ENCODE data around the gene PCIF1. TPM values are rescaled to one million over a fixed set of nuclear protein-coding genes. Genes with fewer than 3 reads are reported as not detected.
"Not testable (repeated sequence)": the region's sequence is repeated elsewhere in the genome, so short reads cannot be mapped to it uniquely, and the experiment has no call there.

Gene PCIF1
- total RNA-seq, 2 experiments from 2014 or later, result 41.6 to 52.3 TPM

DNA sequence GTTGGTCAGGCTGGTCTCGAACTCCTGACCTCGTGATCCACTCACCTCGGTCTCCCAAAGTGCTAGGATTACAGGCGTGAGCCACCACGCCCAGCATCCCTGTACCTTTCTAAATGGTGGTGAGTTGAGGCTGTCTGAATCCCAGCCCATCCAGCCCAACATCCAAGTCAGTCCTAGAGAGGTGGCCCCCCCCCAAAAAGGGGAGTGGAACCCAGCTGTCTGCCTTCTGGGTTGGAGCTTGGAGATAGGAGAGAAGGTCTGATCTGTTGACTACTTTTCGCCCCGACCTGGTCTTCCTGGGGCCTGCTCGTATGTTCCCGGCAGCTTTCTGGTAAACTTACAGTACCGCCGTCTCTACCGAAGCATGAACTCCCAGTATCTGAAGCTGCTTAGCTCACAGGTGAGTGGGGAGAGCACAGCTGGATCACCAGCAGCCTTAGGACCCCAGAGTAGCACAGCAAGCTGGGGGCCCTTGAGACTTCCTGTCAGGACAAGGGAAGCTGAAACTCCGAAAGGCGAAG, 37.8 kb upstream of the PCIF1 start:
- Mint-ChIP-seq H3K4me3 (no peak overlapping the region), H3K36me3 (peaks cover 4% of the 10 kb centered on the region)
- ATAC-seq, result no peak

DNA sequence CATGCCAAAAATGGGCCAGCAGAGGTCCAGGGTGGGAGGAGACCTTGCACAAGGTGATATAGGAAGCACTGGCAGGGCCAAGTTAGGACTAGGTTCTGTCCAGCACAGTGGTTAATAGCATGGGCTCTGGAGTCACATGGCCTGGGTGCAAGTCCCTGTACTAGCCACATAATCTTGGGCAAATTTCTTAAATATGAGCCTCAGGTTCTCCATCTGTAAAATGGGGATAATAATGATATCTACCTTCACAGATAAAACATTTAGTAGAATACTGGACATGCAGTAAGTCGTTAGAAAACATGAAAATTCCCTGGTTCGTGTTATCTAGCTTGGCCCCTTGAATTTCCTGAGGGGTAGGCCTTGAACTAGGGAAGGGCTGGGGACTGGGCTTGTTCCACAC, 37.2 kb upstream of the PCIF1 start:
- H3K9me3 Mint-ChIP-seq (ENCODE audit: low read depth), result no peaks in the 10 kb centered on the region
- DNase-seq (no peak), ATAC-seq (no peak)
- no peaks in the 10 kb centered on the region for H3K27me3 Mint-ChIP-seq
- H3K4me1 Mint-ChIP-seq, result peaks cover 25% of the 10 kb centered on the region
- no peak overlapping the region for H3K27ac Mint-ChIP-seq
- CTCF ChIA-PET, result no interaction called here
- no peak overlapping the region for H3K4me3 Mint-ChIP-seq
- H3K36me3 Mint-ChIP-seq, result peaks cover 4% of the 10 kb centered on the region

More for the DNA sequence above, 37.8 kb upstream of the PCIF1 start:
- Mint-ChIP-seq H3K4me1 (peaks cover 29% of the 10 kb centered on the region), H3K9me3 (ENCODE audit: low read depth) (no peaks in the 10 kb centered on the region), H3K27ac (no peak overlapping the region), H3K27me3 (no peaks in the 10 kb centered on the region)
- CTCF ChIA-PET, result no interaction called here
- DNase-seq, result no peak

DNA sequence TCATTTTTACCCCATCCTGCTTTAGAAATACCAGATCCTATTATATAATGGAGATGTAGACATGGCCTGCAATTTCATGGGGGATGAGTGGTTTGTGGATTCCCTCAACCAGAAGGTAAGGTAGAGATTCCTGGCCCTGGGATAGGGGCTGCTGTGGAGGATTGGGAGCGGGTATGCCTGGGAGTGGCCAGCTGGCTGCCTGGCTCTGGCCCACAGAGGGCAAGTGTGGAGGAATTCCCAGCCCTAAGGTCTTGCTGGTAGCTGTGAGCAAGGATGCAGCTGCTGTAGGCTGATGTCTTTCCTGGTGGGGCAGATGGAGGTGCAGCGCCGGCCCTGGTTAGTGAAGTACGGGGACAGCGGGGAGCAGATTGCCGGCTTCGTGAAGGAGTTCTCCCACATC, 36.8 kb upstream of the PCIF1 start:
- no peaks in the 10 kb centered on the region for H3K9me3 Mint-ChIP-seq (ENCODE audit: low read depth)
- H3K27ac Mint-ChIP-seq, result no peak overlapping the region
- ATAC-seq, result no peak
- H3K27me3 Mint-ChIP-seq, result no peaks in the 10 kb centered on the region
- no peak overlapping the region for H3K4me3 Mint-ChIP-seq
- CTCF ChIA-PET, result no interaction called here
- no peak for DNase-seq
- H3K36me3 Mint-ChIP-seq, result peaks cover 4% of the 10 kb centered on the region
- H3K4me1 Mint-ChIP-seq, result peaks cover 21% of the 10 kb centered on the region

DNA sequence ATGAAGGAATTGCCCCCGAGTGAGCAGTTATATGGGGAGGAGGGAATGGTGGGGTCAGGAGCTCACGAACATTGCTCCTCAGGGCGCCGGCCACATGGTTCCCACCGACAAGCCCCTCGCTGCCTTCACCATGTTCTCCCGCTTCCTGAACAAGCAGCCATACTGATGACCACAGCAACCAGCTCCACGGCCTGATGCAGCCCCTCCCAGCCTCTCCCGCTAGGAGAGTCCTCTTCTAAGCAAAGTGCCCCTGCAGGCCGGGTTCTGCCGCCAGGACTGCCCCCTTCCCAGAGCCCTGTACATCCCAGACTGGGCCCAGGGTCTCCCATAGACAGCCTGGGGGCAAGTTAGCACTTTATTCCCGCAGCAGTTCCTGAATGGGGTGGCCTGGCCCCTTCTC, 36.2 kb upstream of the PCIF1 start:
- Mint-ChIP-seq H3K27ac (no peak overlapping the region), H3K4me3 (no peak overlapping the region), H3K4me1 (peaks cover 15% of the 10 kb centered on the region), H3K9me3 (ENCODE audit: low read depth) (no peaks in the 10 kb centered on the region), H3K36me3 (peaks cover 3% of the 10 kb centered on the region), H3K27me3 (no peaks in the 10 kb centered on the region)
- CTCF ChIA-PET, result no interaction called here
- ATAC-seq (no peak), DNase-seq (no peak)

GRCh38 chr20:45899046-45899835, 35.2 kb upstream of the PCIF1 start:
- CTCF ChIA-PET, result interaction anchor here (0.7 to 1.4 kb wide), 2 partner anchors 9 to 499 kb away, joined by 5 read pairs; partner anchors contain the start of genes CTSA and NEURL2
- ATAC-seq (no peak), DNase-seq (no peak)
- Mint-ChIP-seq H3K4me1 (peaks cover 6% of the 10 kb centered on the region), H3K27me3 (no peaks in the 10 kb centered on the region), H3K27ac (no peak overlapping the region), H3K36me3 (peaks cover 3% of the 10 kb centered on the region), H3K4me3 (no peak overlapping the region), H3K9me3 (ENCODE audit: low read depth) (no peaks in the 10 kb centered on the region)

GRCh38 chr20:45901332-45901731, 33.2 kb upstream of the PCIF1 start:
- ATAC-seq; H3K9me3 Mint-ChIP-seq (ENCODE audit: low read depth); H3K27me3 Mint-ChIP-seq; DNase-seq; H3K27ac Mint-ChIP-seq; H3K36me3 Mint-ChIP-seq; H3K4me3 Mint-ChIP-seq; CTCF ChIA-PET; H3K4me1 Mint-ChIP-seq: not testable (repeated sequence)

DNA sequence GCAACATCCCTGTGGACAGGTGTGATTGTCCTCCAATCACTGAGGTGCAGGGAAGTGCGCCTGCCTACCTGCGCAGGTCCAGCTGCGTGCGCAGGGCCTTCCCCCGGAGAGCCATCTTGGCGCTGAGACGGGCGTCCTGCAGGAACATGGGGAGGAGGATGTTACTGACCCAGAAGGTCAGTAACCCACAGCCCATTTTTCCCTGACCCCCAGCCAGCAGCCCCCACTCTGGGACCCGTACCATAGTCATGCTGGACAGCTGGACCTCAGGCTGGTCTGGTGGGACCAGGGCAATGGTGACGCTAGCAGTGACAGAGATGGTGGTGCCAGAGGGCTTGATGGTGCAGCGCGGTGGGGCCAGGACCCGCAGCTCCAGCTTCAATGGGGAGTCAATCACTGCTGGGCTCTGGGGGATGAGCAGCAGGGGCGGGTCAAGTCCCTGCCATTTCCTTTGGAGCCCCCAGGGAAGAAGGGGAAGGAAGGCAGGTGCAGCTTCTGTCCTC, 32.2 kb upstream of the PCIF1 start:
- Mint-ChIP-seq H3K27ac (no peak overlapping the region), H3K4me3 (no peak overlapping the region), H3K9me3 (ENCODE audit: low read depth) (no peaks in the 10 kb centered on the region), H3K36me3 (no peaks in the 10 kb centered on the region), H3K4me1 (no peaks in the 10 kb centered on the region), H3K27me3 (no peaks in the 10 kb centered on the region)
- ATAC-seq, result no peak
- no peak for DNase-seq
- CTCF ChIA-PET, result no interaction called here

DNA sequence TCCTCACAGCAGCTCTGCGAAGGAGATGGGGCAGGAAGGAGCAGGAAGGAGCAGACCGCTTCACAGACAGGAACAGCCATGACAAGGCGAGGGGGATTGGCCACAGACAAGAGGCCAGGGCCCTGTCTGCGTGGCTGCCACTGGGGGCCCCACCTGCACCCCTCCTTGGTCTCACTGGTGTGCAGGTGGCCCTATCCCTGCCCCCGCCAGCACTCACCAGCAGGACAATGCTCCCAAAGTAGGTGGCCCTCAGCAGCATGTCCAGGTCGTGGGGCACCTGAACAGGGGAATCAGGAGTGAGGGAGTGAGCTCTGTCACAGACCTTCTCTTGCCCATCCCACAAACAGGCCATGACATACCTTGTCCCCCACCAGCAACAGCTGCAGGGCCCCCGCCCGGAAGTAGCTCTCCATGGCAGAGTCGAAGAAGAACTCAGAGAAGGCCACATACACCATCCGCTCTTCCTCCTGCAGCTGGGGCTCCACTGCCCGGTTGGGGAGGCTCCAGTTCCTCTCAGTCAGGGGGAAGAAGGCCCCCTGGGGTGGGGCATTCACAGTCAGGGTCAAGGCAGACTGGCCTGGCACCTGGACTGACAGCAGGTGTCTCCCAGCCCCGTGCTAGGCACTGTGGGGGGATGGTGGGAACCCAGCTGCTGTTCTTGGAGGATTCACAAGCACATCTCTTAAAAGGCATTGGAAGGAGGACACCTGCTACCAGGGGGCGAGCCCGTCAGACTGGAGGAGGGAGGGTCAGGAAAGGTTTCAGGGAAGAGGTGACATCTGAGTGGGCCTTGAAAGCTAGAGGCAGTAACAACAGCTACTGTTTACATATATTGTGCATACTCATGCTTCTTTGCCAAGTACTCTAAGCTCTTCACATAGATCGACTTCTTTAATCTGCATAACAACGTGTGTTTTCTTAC, 29.6 kb upstream of the PCIF1 start:
- H3K9me3 Mint-ChIP-seq (ENCODE audit: low read depth), result no peaks in the 10 kb centered on the region
- CTCF ChIA-PET, result interaction anchor here (0.6 to 1.4 kb wide), 5 partner anchors 12 to 1640 kb away, joined by 3 to 5 read pairs (median 3); no protein-coding TSS in a partner anchor
- no peaks in the 10 kb centered on the region for H3K36me3 Mint-ChIP-seq
- H3K27ac Mint-ChIP-seq, result no peak overlapping the region
- H3K4me1 Mint-ChIP-seq, result peaks cover 1% of the 10 kb centered on the region
- DNase-seq (no peak), ATAC-seq (no peak)
- no peaks in the 10 kb centered on the region for H3K27me3 Mint-ChIP-seq
- no peak overlapping the region for H3K4me3 Mint-ChIP-seq

- no peak overlapping the region for H3K27ac Mint-ChIP-seq
- no peak for DNase-seq
- CTCF ChIA-PET, result interaction anchor here (1.1 to 1.4 kb wide), 4 partner anchors 13 to 106 kb away, joined by 3 to 5 read pairs (median 4); no protein-coding TSS in a partner anchor
Measured at GRCh38 chr20:45905505-45906079, 28.9 kb upstream of the PCIF1 start.

GRCh38 chr20:45907219-45907948, 27.1 kb upstream of the PCIF1 start:
- no peaks in the 10 kb centered on the region for H3K36me3 Mint-ChIP-seq
- H3K27me3 Mint-ChIP-seq, result peaks cover 6% of the 10 kb centered on the region
- peaks cover 17% of the 10 kb centered on the region for H3K4me1 Mint-ChIP-seq
- no peak overlapping the region for H3K4me3 Mint-ChIP-seq
- no peak for ATAC-seq
- no peaks in the 10 kb centered on the region for H3K9me3 Mint-ChIP-seq (ENCODE audit: low read depth)
- no peak overlapping the region for H3K27ac Mint-ChIP-seq
- CTCF ChIA-PET, result interaction anchor here (0.9 kb wide), 1 partner anchor 26 kb away, joined by 3 read pairs; no protein-coding TSS in a partner anchor
- DNase-seq, result no peak

More at GRCh38 chr20:45905505-45906079, 28.9 kb upstream of the PCIF1 start:
- no peaks in the 10 kb centered on the region for H3K36me3 Mint-ChIP-seq
- H3K4me3 Mint-ChIP-seq, result no peak overlapping the region
- peaks cover 3% of the 10 kb centered on the region for H3K4me1 Mint-ChIP-seq
- H3K9me3 Mint-ChIP-seq (ENCODE audit: low read depth), result no peaks in the 10 kb centered on the region
- no peaks in the 10 kb centered on the region for H3K27me3 Mint-ChIP-seq
- ATAC-seq, result no peak

- peaks cover 18% of the 10 kb centered on the region for H3K4me1 Mint-ChIP-seq
- CTCF ChIA-PET, result interaction anchor here (0.9 kb wide), 1 partner anchor 25 kb away, joined by 3 read pairs; no protein-coding TSS in a partner anchor
Measured at GRCh38 chr20:45908084-45908483, 26.4 kb upstream of the PCIF1 start.

GRCh38 chr20:45909336-45909808, 25.1 kb upstream of the PCIF1 start:
- Mint-ChIP-seq H3K4me3 (no peak overlapping the region), H3K9me3 (ENCODE audit: low read depth) (no peaks in the 10 kb centered on the region)
- CTCF ChIA-PET, result interaction anchor here (0.8 to 2.5 kb wide), 7 partner anchors 19 to 104 kb away, joined by 3 to 9 read pairs (median 4); partner anchors contain the start of genes PCIF1, ZNF335 and ZSWIM1

More at GRCh38 chr20:45908084-45908483, 26.4 kb upstream of the PCIF1 start:
- Mint-ChIP-seq H3K9me3 (ENCODE audit: low read depth) (no peaks in the 10 kb centered on the region), H3K4me3 (no peak overlapping the region), H3K27ac (no peak overlapping the region), H3K36me3 (no peaks in the 10 kb centered on the region), H3K27me3 (peaks cover 8% of the 10 kb centered on the region)
- ATAC-seq (no peak), DNase-seq (no peak)

More at GRCh38 chr20:45909336-45909808, 25.1 kb upstream of the PCIF1 start:
- DNase-seq, result no peak
- no peak for ATAC-seq
- Mint-ChIP-seq H3K4me1 (peaks cover 19% of the 10 kb centered on the region), H3K36me3 (no peaks in the 10 kb centered on the region), H3K27me3 (peaks cover 9% of the 10 kb centered on the region), H3K27ac (no peak overlapping the region)
